ENCODE data around the gene GBE1.

The GBE1 gene

GRCh38 chr3:81622395-81622794 is 139.1 kb downstream of the GBE1 start:
- no peak for DNase-seq

DNA sequence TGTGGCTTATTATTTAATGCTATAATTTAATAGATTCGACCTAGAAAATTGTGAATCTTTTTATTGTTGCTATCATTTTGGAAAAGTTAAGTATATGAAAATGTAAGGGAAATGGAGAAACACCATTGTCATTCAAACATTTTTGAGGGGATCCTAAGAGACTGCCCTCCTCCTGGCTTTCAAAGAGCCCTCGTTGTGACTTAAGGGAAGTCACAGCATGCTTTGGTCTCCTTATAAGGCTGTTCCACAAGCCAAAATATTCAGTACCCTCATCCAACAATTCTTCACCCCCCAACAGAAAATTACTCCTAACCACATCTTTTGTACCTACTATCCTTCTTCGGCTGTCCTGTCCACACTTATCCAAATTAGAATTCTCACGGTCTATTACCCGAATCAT is 140.2 kb downstream of the GBE1 start:
- no peak for DNase-seq

DNA sequence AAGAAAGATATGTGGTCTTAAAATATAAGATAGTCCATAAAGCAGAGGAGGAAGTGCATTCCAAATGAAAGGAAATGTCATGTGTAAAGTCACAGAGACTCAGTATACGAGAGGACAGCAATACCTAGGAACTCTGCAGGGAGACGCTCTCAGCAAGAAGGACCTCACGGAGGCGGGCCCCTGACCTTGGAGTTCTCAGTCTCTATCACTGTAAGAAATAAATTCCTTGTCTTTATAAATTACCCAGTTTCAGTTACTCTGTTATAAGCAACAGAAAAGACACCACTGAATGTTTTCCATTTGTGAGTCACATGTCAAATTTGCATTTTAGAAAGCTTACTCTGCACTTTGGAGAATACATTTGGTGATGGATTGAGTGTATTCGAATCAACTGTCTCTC is 140.6 kb downstream of the GBE1 start:
- DNase-seq, result no peak

DNA sequence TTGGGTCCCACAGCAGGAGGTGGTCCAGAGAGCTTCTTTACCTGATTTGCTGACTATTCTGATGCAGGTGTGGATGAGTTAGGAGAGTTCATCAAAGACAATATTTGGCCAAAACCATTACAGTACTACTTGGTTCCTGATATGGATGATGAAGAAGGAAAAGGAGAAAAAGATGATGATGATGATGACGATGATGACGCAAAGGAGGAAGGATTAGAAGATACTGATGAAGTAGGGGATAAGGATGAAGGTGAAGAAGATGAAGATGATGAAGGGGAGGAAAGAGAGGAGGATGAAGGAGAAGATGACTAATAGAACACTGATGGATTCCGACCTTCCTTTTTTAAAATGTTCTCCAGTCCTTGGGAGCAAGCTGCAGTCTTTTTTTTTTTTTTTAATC is 148.7 kb downstream of the GBE1 start:
- no peak for DNase-seq

DNA sequence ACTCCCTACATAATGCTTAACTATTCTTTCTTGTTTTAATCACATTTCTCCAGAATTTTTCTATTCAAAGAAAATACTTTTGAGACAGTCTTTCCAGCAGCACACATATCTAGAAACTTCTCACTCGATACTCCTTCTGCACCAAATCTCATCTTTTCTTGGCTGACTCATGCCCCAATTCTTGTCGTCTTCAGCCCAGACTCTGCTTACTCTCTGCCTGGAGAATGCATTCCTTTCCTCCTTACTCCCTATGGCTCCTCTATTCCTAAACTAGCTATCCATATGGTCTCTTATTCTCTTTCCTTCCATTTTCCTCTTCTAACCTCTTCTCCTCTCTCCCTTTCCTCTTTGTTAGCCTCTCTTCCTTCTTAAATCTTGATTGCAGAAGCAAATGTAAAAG is 158.7 kb downstream of the GBE1 start:
- DNase-seq, result no peak

DNA sequence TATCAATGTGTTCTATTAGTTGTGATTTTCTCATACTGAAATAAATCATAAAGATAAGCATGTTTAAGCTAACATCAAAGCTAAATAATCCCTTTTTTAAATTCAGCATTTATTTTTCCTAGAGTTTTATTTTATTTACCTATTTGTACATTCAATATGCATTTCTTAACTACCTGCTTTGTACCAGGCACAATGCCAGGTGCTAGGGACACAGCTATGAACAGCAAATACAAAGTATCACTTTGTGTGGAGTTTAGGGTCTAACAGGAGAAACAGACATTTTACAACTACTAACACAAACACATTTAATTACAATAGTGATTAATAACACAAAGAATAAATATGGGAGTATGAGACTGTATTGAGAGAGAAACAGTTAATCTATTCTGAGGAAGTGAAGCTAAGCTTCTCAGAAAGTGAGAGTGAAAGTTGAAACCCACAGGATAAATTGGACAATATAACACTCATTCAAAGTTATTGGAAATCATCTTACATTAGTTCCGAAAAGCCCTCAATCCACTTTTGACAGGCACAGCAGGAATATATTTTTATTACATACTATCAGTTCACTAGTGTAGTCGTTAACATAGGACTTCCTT is 159.6 kb downstream of the GBE1 start:
- no peak for DNase-seq

- DNase-seq, result no peak
These were observed 169.3 kb downstream of the GBE1 start for GRCh38 chr3:81592101-81592500.

GRCh38 chr3:81585937-81586336 is 175.5 kb downstream of the GBE1 start:
- no peak for DNase-seq

GRCh38 chr3:81585056-81585455 is 176.4 kb downstream of the GBE1 start:
- no peak for DNase-seq

DNA sequence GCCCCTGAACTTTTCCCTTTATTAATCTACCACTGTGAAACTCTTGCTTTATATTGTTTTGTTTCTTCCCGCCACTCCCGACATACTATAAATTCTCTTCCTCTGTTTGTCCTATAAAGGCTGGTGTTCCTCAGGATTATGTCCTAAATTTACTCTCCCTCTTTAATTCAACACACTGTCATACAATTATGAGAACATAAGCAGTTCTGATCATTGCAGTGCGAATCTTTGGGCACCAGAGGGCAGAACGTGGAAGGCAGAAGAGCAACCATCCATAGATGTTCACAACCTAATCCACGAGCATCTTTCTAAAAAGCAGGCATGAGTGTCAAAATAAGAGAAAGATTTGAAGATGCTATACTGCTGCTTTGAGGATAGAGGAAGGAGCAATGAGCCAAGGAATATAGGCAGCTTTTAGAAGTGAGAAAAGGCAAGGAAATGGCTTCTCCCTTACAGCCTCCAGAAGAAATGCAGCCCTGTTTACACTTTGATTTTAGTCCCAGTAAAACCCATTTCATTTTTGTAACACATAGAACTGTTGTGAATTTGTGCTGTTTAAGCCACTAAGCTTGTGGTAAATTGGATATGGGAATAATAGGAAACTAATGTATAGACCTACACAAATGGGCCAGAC is 179.4 kb downstream of the GBE1 start:
- DNase-seq, result peak in 5 of 56 donors; percentile 1 to 15 (median 4)

- no peak for DNase-seq
These were observed 181.1 kb downstream of the GBE1 start for GRCh38 chr3:81580355-81580754.

- no peak for DNase-seq
These were observed 181.7 kb downstream of the GBE1 start for GRCh38 chr3:81579744-81580143.

DNA sequence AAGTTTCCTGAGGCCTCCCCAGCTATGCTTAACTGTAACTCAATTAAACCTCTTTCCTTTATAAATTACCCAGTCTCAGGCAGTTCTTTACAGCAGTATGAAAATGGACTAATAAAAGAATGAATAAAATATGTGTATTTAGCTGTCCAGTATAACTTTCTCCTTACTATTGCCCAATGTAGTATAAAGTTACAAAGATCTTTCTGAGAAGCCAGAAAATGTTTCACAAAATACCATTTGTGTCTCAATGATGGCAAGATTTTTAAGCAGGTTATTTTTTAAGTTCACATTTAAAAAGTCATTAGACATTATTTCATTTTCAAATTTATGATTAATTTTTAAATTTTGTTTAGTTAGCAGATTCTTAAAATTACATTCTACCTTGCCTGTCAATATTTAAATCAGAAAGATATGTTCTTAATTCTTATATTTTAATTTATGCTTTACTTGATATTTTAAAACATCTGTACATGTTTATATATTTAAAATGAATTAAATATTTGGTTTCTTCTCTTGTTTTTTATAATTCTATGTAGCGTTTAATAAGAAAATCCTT is 189.2 kb downstream of the GBE1 start:
- DNase-seq, result no peak

DNA sequence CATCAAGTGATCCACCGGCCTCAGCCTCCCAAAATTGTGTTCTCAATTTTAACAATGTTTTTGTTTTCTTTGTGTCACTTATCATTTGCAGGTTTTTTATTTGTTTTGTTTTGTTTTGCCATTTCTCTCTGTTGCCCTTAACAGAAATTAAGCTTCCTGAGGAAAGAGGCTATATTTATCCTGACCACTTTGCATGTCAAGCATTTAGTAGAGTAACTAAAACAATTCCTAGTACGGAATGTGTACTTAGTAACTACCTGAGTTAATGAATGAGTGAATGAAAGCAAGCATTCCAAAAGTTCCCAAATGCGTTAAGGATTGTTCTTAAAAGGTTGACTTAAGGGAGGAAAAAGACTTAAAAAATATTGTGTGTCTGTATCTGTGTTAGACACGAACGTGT is 193.1 kb downstream of the GBE1 start:
- no peak for DNase-seq

- DNase-seq, result no peak
These were observed 196.4 kb downstream of the GBE1 start for GRCh38 chr3:81565041-81565440.

- DNase-seq, result no peak
These were observed 203.3 kb downstream of the GBE1 start for GRCh38 chr3:81558106-81558505.

- DNase-seq, result no peak
These were observed 206.6 kb downstream of the GBE1 start for GRCh38 chr3:81554801-81555200.

DNA sequence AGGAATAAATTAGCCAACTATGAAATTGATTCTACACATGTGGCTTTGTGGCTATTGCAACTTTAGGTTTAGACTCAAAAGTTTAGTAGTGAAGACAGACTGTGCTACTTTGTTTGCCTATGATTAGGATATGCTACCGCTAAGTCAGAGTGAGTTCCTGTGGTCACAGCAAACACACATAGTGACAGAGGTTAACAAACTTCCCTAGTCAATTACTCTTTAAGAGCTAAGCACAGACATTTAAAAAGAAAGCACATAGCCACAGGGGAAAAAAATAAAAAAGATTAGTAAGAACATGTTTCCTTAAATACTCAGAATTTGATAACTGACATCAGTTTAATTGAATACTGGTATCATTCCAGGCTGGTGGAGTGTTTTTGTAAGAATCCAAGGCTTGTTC is 207.1 kb downstream of the GBE1 start:
- DNase-seq, result no peak

DNA sequence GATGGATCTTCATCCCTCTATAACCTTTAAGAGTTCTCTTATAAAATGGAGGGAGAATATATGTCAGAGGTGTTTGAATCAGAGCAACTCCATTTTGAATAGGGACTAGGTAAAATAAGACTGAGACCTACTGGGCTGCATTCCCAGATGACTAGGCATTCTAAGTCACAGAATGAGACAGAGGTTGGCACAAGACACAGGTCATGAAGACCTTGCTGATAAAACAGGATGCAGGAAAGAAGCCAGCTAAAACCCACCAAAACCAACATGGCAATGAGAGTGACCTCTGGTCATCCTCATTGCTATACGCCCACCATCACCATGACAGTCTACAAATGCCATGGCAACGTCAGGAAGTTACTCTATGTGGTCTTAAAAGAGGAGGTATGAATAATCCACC is 211.0 kb downstream of the GBE1 start:
- no peak for DNase-seq

- DNase-seq, result no peak
These were observed 211.6 kb downstream of the GBE1 start for GRCh38 chr3:81549831-81550230.

DNA sequence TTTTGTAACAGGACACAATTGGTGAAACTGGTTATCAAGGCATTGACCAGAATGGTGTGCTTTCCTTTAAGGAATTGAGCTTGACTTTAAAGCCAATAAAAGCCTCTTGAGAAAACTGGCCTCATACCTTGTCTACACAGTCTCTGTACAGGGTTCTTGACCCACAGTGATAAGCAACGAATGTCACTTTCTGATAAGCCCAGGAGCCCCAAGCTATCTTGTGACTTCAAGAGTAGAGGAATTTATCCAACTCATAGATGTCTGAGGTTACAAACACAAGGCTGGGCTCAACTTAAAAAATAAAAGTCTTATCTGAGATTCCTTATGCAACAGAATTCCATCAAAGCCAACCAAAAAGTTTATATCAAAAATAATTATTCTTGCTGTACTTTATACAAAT is 212.1 kb downstream of the GBE1 start:
- no peak for DNase-seq

DNA sequence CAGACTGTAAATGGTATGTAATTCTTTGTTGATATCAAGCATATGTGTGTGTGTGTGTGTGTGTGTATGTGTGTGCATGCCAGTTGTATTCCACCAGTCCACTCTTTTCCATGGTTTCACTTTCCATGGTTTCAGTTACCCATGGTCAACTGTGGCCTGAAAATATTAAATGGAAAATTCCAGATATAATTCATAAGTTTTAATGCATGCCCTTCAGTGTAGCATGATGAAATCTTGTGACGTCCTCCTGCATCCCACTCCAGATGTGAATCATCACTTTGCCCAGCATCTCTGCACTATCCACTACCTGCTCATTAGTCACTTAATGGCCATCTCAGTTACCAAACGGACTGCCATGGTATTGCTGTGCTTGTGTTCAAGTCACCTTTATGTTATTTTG is 215.9 kb downstream of the GBE1 start:
- DNase-seq, result no peak

DNA sequence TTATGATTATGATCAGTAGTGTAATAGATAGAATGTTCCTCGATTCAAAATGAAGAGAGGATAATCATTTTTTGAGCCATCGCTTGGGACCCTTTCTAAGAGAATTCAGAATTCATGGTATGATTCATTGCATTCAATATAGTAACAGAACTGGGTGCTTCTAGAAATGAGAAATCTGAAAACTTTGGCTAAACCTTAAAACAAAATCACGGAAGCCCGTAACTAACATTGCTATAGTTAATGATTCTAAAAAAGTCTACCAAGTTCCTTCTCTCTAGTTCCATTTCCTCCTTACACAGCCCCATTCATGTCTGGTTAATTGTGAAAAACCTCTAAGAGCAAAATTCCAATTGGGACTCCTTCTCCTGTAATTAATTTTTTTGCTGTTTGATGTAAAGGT is 217.1 kb downstream of the GBE1 start:
- DNase-seq, result no peak

DNA sequence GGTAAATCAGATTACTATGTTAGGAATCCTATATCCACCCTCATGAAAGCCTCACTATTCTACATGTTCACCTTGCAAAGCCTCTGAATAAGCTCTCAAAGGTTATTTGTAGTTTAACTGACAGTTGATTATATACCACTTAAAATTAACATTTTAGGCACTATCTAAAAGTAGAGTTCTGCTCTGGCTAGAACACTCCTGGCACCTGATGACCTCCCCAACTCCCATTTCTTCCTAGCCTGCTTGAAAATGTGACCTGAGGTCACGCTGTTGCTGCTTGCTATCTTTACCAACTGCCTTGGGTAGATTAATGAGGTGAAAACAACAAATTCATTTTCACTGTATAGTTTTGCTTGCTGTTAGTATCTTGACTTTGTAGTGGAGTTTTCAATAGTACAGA is 220.7 kb downstream of the GBE1 start:
- no peak for DNase-seq
